ENCODE data around the gene PSMD4.

The PSMD4 gene

GRCh38 chr1:151238467-151238739 lies 16.1 kb upstream of the PSMD4 start:
- Histone ChIP-seq H3K27ac (ENCODE audit: low read depth, low read length) (no peak overlapping the region), H3K4me3 (ENCODE audit: insufficient read depth, low read length, poor library complexity, severe bottlenecking) (no peak overlapping the region), H3K4me2 (ENCODE audit: low read depth, low read length, poor library complexity, severe bottlenecking) (no peak overlapping the region), H3K9ac (ENCODE audit: low read length) (no peak overlapping the region), H3F3A (ENCODE audit: insufficient read depth) (no peaks in the 10 kb centered on the region), H3K36me3 (ENCODE audit: low read length) (peaks cover 49% of the 10 kb centered on the region), H3K79me2 (ENCODE audit: insufficient read depth, low read length) (no peaks in the 10 kb centered on the region), H3K9me3 (ENCODE audit: insufficient read depth, low read length) (no peaks in the 10 kb centered on the region), H3K27me3 (ENCODE audit: low read length) (no peaks in the 10 kb centered on the region), H4K20me1 (ENCODE audit: low read depth, low read length) (no peaks in the 10 kb centered on the region), H2AFZ (ENCODE audit: low read depth, low read length, severe bottlenecking) (no peak overlapping the region), H3K9me2 (replicated peaks; ENCODE audit: insufficient read depth, low read length) (no peaks in the 10 kb centered on the region)
- TF ChIP-seq EZH2phosphoT487 (conservative IDR thresholded peaks at IDR 0.05; ENCODE audit: low read length) (no peak), CTCF (IDR thresholded peaks at IDR 0.05; ENCODE audit: insufficient read depth, low read length, poor library complexity, severe bottlenecking) (no peak)

GRCh38 chr1:151242442-151242841 lies 12.1 kb upstream of the PSMD4 start:
- Histone ChIP-seq H3K4me3 (ENCODE audit: insufficient read depth, low read length, poor library complexity, severe bottlenecking) (no peak overlapping the region), H3K9me2 (replicated peaks; ENCODE audit: insufficient read depth, low read length) (no peaks in the 10 kb centered on the region), H3K36me3 (ENCODE audit: low read length) (peaks cover 39% of the 10 kb centered on the region), H3F3A (ENCODE audit: insufficient read depth) (no peaks in the 10 kb centered on the region), H3K4me2 (ENCODE audit: low read depth, low read length, poor library complexity, severe bottlenecking) (no peak overlapping the region), H3K27ac (ENCODE audit: low read depth, low read length) (no peak overlapping the region), H4K20me1 (ENCODE audit: low read depth, low read length) (no peaks in the 10 kb centered on the region), H3K27me3 (ENCODE audit: low read length) (no peaks in the 10 kb centered on the region), H3K9ac (ENCODE audit: low read length) (no peak overlapping the region), H3K9me3 (ENCODE audit: insufficient read depth, low read length) (no peaks in the 10 kb centered on the region), H2AFZ (ENCODE audit: low read depth, low read length, severe bottlenecking) (no peak overlapping the region), H3K79me2 (ENCODE audit: insufficient read depth, low read length) (no peaks in the 10 kb centered on the region)
- no peak for TF ChIP-seq EZH2phosphoT487 (conservative IDR thresholded peaks at IDR 0.05; ENCODE audit: low read length)
- no peak for TF ChIP-seq CTCF (IDR thresholded peaks at IDR 0.05; ENCODE audit: insufficient read depth, low read length, poor library complexity, severe bottlenecking)

- no peaks in the 10 kb centered on the region for H3K9me3 ChIP-seq (ENCODE audit: insufficient read depth, low read length)
- H4K20me1 ChIP-seq (ENCODE audit: low read depth, low read length), result no peaks in the 10 kb centered on the region
- no peak overlapping the region for H3K4me3 ChIP-seq (ENCODE audit: insufficient read depth, low read length, poor library complexity, severe bottlenecking)
- H3K27me3 ChIP-seq (ENCODE audit: low read length), result no peaks in the 10 kb centered on the region
- H3F3A ChIP-seq (ENCODE audit: insufficient read depth), result no peaks in the 10 kb centered on the region
- no peak overlapping the region for H3K9ac ChIP-seq (ENCODE audit: low read length)
- no peak overlapping the region for H3K4me2 ChIP-seq (ENCODE audit: low read depth, low read length, poor library complexity, severe bottlenecking)
- TF ChIP-seq CTCF (IDR thresholded peaks at IDR 0.05; ENCODE audit: insufficient read depth, low read length, poor library complexity, severe bottlenecking), result no peak
- TF ChIP-seq EZH2phosphoT487 (conservative IDR thresholded peaks at IDR 0.05; ENCODE audit: low read length), result no peak
- peaks cover 27% of the 10 kb centered on the region for H3K36me3 ChIP-seq (ENCODE audit: low read length)
- no peaks in the 10 kb centered on the region for H3K79me2 ChIP-seq (ENCODE audit: insufficient read depth, low read length)
- H2AFZ ChIP-seq (ENCODE audit: low read depth, low read length, severe bottlenecking), result no peak overlapping the region
- H3K9me2 ChIP-seq (replicated peaks; ENCODE audit: insufficient read depth, low read length), result no peaks in the 10 kb centered on the region
- no peak overlapping the region for H3K27ac ChIP-seq (ENCODE audit: low read depth, low read length)
Observed at GRCh38 chr1:151243683-151244216, 10.8 kb upstream of the PSMD4 start.

All from SU-DHL-6 (cell line).